ENCODE data around the gene HTT.

HTT gene

GRCh38 chr4:3136454-3136853 is 62.0 kb downstream of the HTT start:
- Histone ChIP-seq H3K9me3 (ENCODE audit: insufficient read depth, low read depth, low read length) (no peaks in the 10 kb centered on the region), H3K9ac (ENCODE audit: low read depth, low read length, poor library complexity, severe bottlenecking) (no peak overlapping the region), H3K4me2 (ENCODE audit: low read depth, low read length, poor library complexity, severe bottlenecking) (no peak overlapping the region), H2AFZ (ENCODE audit: low read length) (no peak overlapping the region), H4K20me1 (ENCODE audit: insufficient read depth, low read length, poor library complexity, severe bottlenecking) (no peaks in the 10 kb centered on the region), H3K9me2 (replicated peaks; ENCODE audit: low read depth, low read length) (no peaks in the 10 kb centered on the region), H3K4me3 (ENCODE audit: low read length, poor library complexity, severe bottlenecking) (no peak overlapping the region), H3K79me2 (ENCODE audit: insufficient read depth, low read length) (no peaks in the 10 kb centered on the region), H3K4me1 (ENCODE audit: insufficient read depth, low read length, poor library complexity, severe bottlenecking) (no peaks in the 10 kb centered on the region), H3F3A (ENCODE audit: low read depth) (no peaks in the 10 kb centered on the region), H3K36me3 (ENCODE audit: insufficient read depth, low read length) (peaks cover 86% of the 10 kb centered on the region), H3K27me3 (ENCODE audit: insufficient read depth, low read length, poor library complexity, severe bottlenecking) (no peaks in the 10 kb centered on the region)
- TF ChIP-seq EZH2phosphoT487 (IDR thresholded peaks at IDR 0.05; ENCODE audit: borderline replicate concordance) (no peak), CTCF (conservative IDR thresholded peaks at IDR 0.05; ENCODE audit: low read length) (peak; percentile 56)

- Histone ChIP-seq H3K79me2 (ENCODE audit: insufficient read depth, low read length) (no peaks in the 10 kb centered on the region), H3F3A (ENCODE audit: low read depth) (no peaks in the 10 kb centered on the region), H3K9me2 (replicated peaks; ENCODE audit: low read depth, low read length) (no peaks in the 10 kb centered on the region), H3K4me1 (ENCODE audit: insufficient read depth, low read length, poor library complexity, severe bottlenecking) (no peaks in the 10 kb centered on the region), H3K4me3 (ENCODE audit: low read length, poor library complexity, severe bottlenecking) (no peak overlapping the region), H3K9ac (ENCODE audit: low read depth, low read length, poor library complexity, severe bottlenecking) (no peak overlapping the region), H3K27me3 (ENCODE audit: insufficient read depth, low read length, poor library complexity, severe bottlenecking) (no peaks in the 10 kb centered on the region), H4K20me1 (ENCODE audit: insufficient read depth, low read length, poor library complexity, severe bottlenecking) (no peaks in the 10 kb centered on the region), H3K36me3 (ENCODE audit: insufficient read depth, low read length) (peaks cover 81% of the 10 kb centered on the region), H2AFZ (ENCODE audit: low read length) (no peak overlapping the region), H3K9me3 (ENCODE audit: insufficient read depth, low read depth, low read length) (no peaks in the 10 kb centered on the region), H3K4me2 (ENCODE audit: low read depth, low read length, poor library complexity, severe bottlenecking) (no peak overlapping the region)
- TF ChIP-seq EZH2phosphoT487 (IDR thresholded peaks at IDR 0.05; ENCODE audit: borderline replicate concordance): no peak
- TF ChIP-seq CTCF (conservative IDR thresholded peaks at IDR 0.05; ENCODE audit: low read length): no peak
Observed at GRCh38 chr4:3137908-3138307, 63.4 kb downstream of the HTT start.

GRCh38 chr4:3145234-3145924 is 70.9 kb downstream of the HTT start:
- Histone ChIP-seq H3K36me3 (ENCODE audit: insufficient read depth, low read length) (peaks cover 74% of the 10 kb centered on the region; the same call in 1 of the 2 replicates), H3F3A (ENCODE audit: low read depth) (no peaks in the 10 kb centered on the region)
- peak; percentile 39 for TF ChIP-seq CTCF (conservative IDR thresholded peaks at IDR 0.05; ENCODE audit: low read length)
- no peak for TF ChIP-seq EZH2phosphoT487 (IDR thresholded peaks at IDR 0.05; ENCODE audit: borderline replicate concordance)

More at GRCh38 chr4:3145234-3145924, 70.9 kb downstream of the HTT start:
- H4K20me1 ChIP-seq (ENCODE audit: insufficient read depth, low read length, poor library complexity, severe bottlenecking): no peaks in the 10 kb centered on the region
- no peak overlapping the region for H3K4me3 ChIP-seq (ENCODE audit: low read length, poor library complexity, severe bottlenecking)
- H3K27me3 ChIP-seq (ENCODE audit: insufficient read depth, low read length, poor library complexity, severe bottlenecking): no peaks in the 10 kb centered on the region
- H3K79me2 ChIP-seq (ENCODE audit: insufficient read depth, low read length): no peaks in the 10 kb centered on the region
- no peak overlapping the region for H3K9ac ChIP-seq (ENCODE audit: low read depth, low read length, poor library complexity, severe bottlenecking)
- H3K9me2 ChIP-seq (replicated peaks; ENCODE audit: low read depth, low read length): no peaks in the 10 kb centered on the region
- H3K4me2 ChIP-seq (ENCODE audit: low read depth, low read length, poor library complexity, severe bottlenecking): no peak overlapping the region
- H2AFZ ChIP-seq (ENCODE audit: low read length): no peak overlapping the region
- no peaks in the 10 kb centered on the region for H3K4me1 ChIP-seq (ENCODE audit: insufficient read depth, low read length, poor library complexity, severe bottlenecking)
- no peaks in the 10 kb centered on the region for H3K9me3 ChIP-seq (ENCODE audit: insufficient read depth, low read depth, low read length)

All from Loucy (cell line).